GM18505 (cell line): ENCODE results near the gene NELFCD.
A peak's percentile ranks its signal among the peaks of the same experiment; 100 is the strongest.
"Not testable (repeated sequence)": the region's sequence is repeated elsewhere in the genome, so short reads cannot be mapped to it uniquely, and the experiment has no call there.

Experiments
- ATAC-seq: cut with Tn5 transposase; IDR thresholded peaks from one replicate; pipeline ENCODE4 v1.9.1; 2021; ENCODE audit not compliant: unreplicated experiment
- POLR2A ChIP-seq: IDR thresholded peaks from 4 replicates; pipeline ENCODE4 v1.6.1; 2011; ENCODE audit warnings: borderline replicate concordance; ENCODE audit not compliant: insufficient read depth, insufficient read length; ENCODE audit errors: extremely low read depth

NELFCD gene

GRCh38 chr20:59004763-59005522 is 23.9 kb downstream of the NELFCD start:
- peak; percentile 47 for ATAC-seq
- TF ChIP-seq POLR2A = peak; percentile 83

GRCh38 chr20:59005523-59006166 is 24.6 kb downstream of the NELFCD start:
- ATAC-seq = no peak

DNA sequence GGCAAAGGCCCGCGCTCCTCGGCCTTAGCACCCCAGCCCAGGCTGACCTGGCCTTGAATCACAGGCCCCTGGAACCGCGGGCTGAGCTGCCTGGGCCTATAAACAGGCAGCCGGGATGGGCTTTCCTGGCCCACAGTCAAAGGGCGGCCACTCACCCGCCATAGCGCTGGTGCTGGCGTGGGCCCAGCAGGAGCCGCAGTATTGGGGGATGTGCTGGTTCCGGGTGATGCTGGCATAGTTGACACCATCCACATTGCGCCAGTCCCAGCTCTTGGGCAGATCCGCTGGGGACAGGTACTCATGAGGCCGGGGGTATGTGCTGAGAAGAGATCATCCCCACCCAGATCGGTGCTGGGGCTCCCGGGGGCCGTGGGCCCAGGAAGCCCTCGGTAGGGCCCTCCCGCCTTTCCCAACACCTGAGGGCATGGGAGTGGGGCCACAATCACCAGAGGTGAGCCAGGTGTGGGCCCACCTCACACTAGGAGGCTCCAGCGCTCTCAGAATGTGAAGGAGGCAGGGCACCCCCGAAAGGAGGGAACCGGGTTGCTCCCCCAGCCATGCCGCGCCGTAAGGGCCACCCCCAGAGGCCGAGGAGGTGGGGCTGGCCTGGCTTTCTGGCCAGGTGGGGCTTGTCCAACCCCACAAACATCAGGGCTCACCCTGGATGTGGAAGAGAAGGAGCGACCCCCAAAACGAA is 25.3 kb downstream of the NELFCD start:
- ATAC-seq = no peak
- no peak for TF ChIP-seq POLR2A

More at GRCh38 chr20:59005523-59006166, 24.6 kb downstream of the NELFCD start:
- TF ChIP-seq POLR2A = no peak

GRCh38 chr20:59006864-59007664 is 26.0 kb downstream of the NELFCD start, which contains the start of gene CTSZ:
Gene CTSZ (minus strand): TSS chr20:59007254. CDS start chr20:59007128, 126 bp downstream.
- peak; percentile 28 for ATAC-seq
- peak; percentile 89 for TF ChIP-seq POLR2A

DNA sequence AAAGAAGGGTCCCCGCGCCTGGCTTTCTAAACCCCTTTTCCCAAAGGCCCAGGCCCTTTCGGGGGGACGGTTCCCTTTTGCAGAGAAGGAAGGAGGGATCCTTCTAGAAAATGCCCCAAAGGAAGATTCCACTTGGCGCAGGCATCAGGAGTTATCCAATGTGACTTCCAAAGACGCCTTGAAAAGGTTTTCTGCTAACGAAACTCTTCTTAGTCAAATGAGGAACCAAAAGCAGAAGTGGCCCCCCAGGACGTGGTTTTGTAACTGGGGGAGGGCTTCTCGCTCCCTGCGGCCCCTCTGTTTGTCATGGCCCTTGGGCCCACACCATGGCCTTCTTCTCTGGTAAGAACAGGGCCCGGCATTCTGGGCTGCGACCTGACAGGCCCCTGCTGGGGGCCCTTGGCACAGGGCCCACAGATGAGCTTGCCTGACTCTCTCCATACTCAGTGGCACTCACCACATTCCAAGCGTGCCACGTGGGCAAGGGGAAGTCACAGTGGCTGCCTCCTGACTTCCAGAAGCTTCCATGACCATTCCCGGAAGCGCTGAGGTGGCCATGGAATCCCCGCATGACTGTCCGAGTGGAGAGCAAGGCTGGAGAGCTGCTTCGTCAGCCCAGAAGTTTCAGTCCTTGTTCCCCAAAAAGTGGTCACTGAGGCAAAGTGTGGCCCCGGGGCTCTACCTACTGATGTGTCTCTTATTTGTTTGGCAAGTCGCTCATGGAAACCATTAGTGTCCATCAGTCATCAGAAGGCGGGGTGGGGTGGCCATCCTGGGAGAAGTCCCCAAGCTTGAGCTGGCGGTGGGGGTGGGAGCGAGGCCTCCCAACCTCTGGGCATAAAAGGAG is 26.8 kb downstream of the NELFCD start:
- ATAC-seq = peak; percentile 29

GRCh38 chr20:59008715-59009336 is 27.8 kb downstream of the NELFCD start:
- no peak for ATAC-seq

More for the DNA sequence above, 26.8 kb downstream of the NELFCD start:
- TF ChIP-seq POLR2A = peak; percentile 58

GRCh38 chr20:59010321-59010994 is 29.4 kb downstream of the NELFCD start:
- ATAC-seq = no peak

More at GRCh38 chr20:59008715-59009336, 27.8 kb downstream of the NELFCD start:
- TF ChIP-seq POLR2A = no peak

GRCh38 chr20:59010995-59011873 is 30.2 kb downstream of the NELFCD start:
- TF ChIP-seq POLR2A = no peak
- no peak for ATAC-seq

More at GRCh38 chr20:59010321-59010994, 29.4 kb downstream of the NELFCD start:
- no peak for TF ChIP-seq POLR2A

DNA sequence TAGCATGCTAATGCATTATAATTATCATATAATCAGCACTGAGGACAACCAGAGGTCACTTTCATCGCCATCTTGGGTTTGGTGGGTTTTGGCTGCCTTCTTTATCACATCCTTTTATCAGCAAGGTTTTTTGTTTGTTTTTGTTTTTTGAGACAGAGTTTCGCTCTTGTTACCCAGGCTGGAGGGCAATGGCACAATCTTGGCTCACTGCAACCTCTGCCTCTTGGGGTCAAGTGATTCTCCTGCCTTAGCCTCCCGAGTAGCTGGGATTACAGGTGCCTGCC is 30.8 kb downstream of the NELFCD start:
- ATAC-seq = not testable (repeated sequence)

GRCh38 chr20:59013031-59013951 is 32.2 kb downstream of the NELFCD start:
- ATAC-seq = no peak
- TF ChIP-seq POLR2A = no peak
